ENCODE data around the gene RGS21. TPM values are rescaled to one million over a fixed set of nuclear protein-coding genes. Genes with fewer than 3 reads are reported as not detected.
"Not testable (repeated sequence)": the region's sequence is repeated elsewhere in the genome, so short reads cannot be mapped to it uniquely, and the experiment has no call there.

Gene RGS21
- total RNA-seq, result not detected

GRCh38 chr1:192316942-192317450, at the start of gene RGS21:
RGS21 (plus strand) TSS chr1:192316992; CDS start chr1:192343037, 26,045 bp downstream.
- DNase-seq, result no peak

- DNase-seq, result no peak
Measured at GRCh38 chr1:192268468-192269052, 48.2 kb upstream of the RGS21 start.

GRCh38 chr1:192270398-192270797, 46.4 kb upstream of the RGS21 start:
- no peak for DNase-seq

- no peak for DNase-seq
Measured at GRCh38 chr1:192272732-192273131, 44.1 kb upstream of the RGS21 start.

- DNase-seq, result no peak
Measured at GRCh38 chr1:192274588-192274987, 42.2 kb upstream of the RGS21 start.

- DNase-seq, result no peak
Measured at GRCh38 chr1:192277635-192278034, 39.2 kb upstream of the RGS21 start.

- DNase-seq, result no peak
Measured at GRCh38 chr1:192284927-192285326, 31.9 kb upstream of the RGS21 start.

GRCh38 chr1:192303029-192303428, 13.8 kb upstream of the RGS21 start:
- no peak for DNase-seq

GRCh38 chr1:192308314-192308713, 8.5 kb upstream of the RGS21 start:
- DNase-seq, result not testable (repeated sequence)

- no peak for DNase-seq
Measured at GRCh38 chr1:192311281-192311680, 5.5 kb upstream of the RGS21 start.

GRCh38 chr1:192327997-192328396, 11.2 kb downstream of the RGS21 start:
- DNase-seq, result no peak

GRCh38 chr1:192342842-192343241, 26.1 kb downstream of the RGS21 start:
- DNase-seq, result no peak

- DNase-seq, result no peak
Measured at GRCh38 chr1:192343344-192343743, 26.6 kb downstream of the RGS21 start.

GRCh38 chr1:192349314-192349713, 32.5 kb downstream of the RGS21 start:
- DNase-seq, result no peak

GRCh38 chr1:192350356-192350755, 33.6 kb downstream of the RGS21 start:
- no peak for DNase-seq

- DNase-seq, result no peak
Measured at GRCh38 chr1:192351550-192351949, 34.8 kb downstream of the RGS21 start.

GRCh38 chr1:192357924-192358323, 41.1 kb downstream of the RGS21 start:
- no peak for DNase-seq

- DNase-seq, result no peak
Measured at GRCh38 chr1:192358402-192358801, 41.6 kb downstream of the RGS21 start.

- no peak for DNase-seq
Measured at GRCh38 chr1:192358822-192359221, 42.0 kb downstream of the RGS21 start.

GRCh38 chr1:192363177-192363576, 46.4 kb downstream of the RGS21 start:
- DNase-seq, result no peak

GRCh38 chr1:192367436-192367835, 50.6 kb downstream of the RGS21 start:
- no peak for DNase-seq

GRCh38 chr1:192375306-192375705, 58.5 kb downstream of the RGS21 start:
- DNase-seq, result no peak

- no peak for DNase-seq
Measured at GRCh38 chr1:192376374-192376773, 59.6 kb downstream of the RGS21 start.

GRCh38 chr1:192378276-192378675, 61.5 kb downstream of the RGS21 start:
- no peak for DNase-seq

- no peak for DNase-seq
Measured at GRCh38 chr1:192378878-192379277, 62.1 kb downstream of the RGS21 start.
